NCI-H1417 treated with DMSO at 0.1 percent for 48 hours (cell line): Measurements from ENCODE around the gene SARDH.
A peak's percentile ranks its signal among the peaks of the same experiment; 100 is the strongest.
"Not testable (repeated sequence)": the region's sequence is repeated elsewhere in the genome, so short reads cannot be mapped to it uniquely, and the experiment has no call there.

Experiments
- DNase-seq: peaks from one replicate; lab custom pipeline; 2025; lab: John Stamatoyannopoulos, UW

The SARDH gene

GRCh38 chr9:133760713-133761290 is 22.6 kb upstream of the SARDH start:
- no peak for DNase-seq

GRCh38 chr9:133759946-133760345 is 21.8 kb upstream of the SARDH start:
- no peak for DNase-seq

- DNase-seq: no peak
These were observed 21.2 kb upstream of the SARDH start for GRCh38 chr9:133759146-133759900.

- DNase-seq: no peak
These were observed 20.1 kb upstream of the SARDH start for GRCh38 chr9:133758228-133758627.

GRCh38 chr9:133754688-133755227 is 16.6 kb upstream of the SARDH start:
- no peak for DNase-seq

GRCh38 chr9:133754187-133754586 is 16.0 kb upstream of the SARDH start:
- no peak for DNase-seq

DNA sequence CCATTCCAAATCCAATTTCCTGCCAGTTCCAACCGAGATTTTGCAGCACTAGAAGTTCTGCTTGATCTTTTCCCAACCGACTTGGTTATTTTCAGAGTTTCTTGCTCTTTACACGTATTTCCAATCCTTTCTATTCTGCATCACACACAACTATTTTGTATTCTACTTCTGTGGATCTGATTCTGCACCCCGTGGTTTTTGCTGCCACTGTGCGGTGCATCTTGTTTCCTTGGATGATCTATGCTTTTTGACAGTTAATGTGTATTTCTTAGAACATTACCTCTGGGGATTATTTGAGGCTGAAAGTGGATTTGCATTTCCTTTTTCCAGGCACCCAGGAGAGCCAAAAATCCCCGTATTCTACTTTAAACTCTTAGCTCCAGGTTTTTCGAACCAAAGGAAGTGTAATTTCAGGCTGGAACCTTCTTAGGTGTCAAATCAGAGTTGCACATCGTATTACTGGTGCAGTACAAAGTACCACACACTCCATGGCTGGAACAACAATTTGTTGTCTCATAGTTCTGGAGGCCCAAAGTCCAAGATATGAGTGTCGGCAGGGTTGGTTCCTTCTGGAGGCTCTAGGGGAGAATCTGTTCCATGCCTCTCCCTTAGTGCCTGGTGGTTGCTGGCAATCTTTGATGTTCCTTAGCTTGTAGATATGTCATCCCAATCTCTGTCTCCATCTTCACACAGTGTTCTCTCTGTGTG is 14.7 kb upstream of the SARDH start:
- DNase-seq: no peak

DNA sequence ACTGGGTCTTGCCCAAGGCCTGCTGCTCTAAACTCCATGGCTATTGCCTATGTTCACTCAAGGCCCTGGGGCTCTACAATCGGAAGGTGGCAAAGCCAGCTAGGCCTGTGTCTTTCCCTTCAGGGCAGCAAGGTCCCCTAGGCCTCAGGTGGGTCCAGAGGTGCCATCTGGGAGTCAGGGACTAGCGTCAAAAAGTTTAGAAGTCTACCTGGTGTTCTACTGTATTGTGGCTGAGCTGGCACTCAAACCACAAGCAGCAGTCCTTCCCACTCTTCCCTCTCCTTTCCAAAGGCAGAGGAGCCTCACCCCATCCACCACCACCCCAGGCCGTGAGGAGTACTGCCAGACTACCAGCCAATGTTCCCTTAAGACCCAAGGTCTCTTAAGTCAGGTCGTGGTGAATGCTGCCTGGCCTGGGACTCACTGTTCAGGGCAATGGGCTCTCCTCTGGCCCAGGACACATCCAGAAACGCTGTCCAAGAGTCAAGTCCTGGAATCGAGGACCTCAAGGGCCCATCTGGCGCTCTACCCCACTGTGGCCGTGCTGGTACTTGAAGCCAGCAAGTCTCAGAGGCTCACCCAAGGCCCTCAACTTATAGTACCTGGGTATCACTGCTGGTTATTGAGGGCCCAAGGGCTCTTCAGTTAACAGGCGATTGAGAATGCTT is 13.0 kb upstream of the SARDH start:
- DNase-seq: no peak

- DNase-seq: no peak
These were observed 9.2 kb upstream of the SARDH start for GRCh38 chr9:133747309-133747708.

GRCh38 chr9:133744528-133744927 is 6.4 kb upstream of the SARDH start:
- not testable (repeated sequence) for DNase-seq

DNA sequence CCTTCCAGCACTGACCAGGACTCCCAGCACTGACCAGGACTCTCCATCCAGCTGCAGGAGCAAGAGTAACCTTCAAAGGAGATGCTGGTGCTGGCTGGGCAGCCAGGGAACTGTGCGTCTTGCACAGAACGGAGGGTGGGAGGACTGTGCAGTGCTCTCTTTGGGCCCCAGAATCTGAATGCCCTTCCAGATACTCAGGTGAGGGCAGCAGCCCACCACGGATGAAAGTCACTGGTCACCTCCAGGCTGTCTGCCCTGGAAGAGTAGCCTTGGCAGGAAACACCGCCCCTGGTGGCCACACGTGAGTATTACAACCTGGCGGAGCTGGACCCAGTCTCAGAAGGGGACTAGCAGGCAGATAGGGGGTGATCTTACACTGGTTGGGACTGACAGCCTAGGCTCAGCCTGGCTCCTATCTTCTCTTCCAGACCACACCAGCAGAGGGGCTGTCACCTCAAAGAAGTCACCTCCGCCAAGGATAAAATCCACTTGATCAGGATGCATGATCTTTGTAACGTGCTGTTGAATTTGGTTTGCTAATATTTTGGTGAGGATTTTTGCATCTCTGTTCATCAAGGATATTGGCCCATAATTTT is 4.8 kb upstream of the SARDH start:
- DNase-seq: peak; percentile 65

DNA sequence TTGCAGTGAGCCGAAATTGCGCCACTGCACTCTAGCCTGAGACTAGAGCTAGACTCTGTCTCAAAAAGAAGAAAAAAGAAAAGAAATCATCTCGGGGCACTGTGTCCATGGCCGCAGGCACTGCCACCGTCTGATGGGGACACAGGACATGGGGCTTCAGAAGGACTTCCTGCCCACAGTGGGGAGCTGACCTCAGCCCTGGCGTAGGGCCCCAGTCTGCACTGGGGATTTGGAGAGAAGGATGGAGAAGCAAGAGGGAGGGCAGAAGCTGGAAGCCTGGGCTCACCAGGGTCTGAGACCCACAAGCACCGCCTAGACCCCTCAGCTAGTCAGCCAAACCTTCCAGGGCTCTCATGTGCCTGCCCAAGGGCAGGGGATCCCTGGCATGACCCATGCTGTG is 4.1 kb upstream of the SARDH start:
- no peak for DNase-seq

DNA sequence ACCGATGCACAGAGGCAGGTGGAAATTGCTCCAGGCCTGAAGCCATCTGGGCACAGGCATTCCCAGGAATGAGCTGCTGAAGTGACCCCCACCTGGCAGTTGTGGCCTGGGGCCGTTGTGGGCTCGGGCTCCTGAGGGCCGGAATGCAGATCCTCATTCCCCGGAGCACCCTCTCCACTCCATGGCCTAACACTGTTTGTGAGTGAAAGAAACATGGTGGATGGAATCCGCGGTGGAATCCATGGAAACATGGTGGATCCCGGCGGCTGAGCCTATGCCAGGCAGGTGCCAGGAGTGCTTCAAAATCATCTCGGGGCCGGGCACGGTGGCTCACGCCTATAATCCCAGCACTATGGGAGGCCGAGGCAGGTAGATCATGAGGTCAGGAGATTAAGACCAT is 3.6 kb upstream of the SARDH start:
- DNase-seq: no peak

DNA sequence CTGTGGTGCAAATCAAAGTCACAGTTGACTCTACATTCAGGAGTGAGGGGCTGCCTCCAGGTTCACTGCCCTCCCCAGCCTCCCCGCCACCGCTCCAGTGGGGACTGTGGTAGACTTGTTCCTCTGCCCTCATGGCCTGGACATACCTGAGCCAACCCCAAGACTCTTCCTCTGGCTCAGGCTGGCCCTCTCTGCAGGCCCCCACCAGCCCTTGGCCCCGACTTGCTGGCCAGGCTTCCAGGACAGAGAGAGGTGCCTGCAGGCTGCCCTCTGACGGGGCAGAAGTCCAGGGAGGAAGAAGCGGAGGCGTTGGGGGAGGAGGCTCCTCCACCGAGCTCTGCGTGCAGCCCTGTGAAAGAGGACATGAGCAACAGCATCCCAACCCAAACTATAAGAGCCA is 2.8 kb upstream of the SARDH start:
- no peak for DNase-seq

DNA sequence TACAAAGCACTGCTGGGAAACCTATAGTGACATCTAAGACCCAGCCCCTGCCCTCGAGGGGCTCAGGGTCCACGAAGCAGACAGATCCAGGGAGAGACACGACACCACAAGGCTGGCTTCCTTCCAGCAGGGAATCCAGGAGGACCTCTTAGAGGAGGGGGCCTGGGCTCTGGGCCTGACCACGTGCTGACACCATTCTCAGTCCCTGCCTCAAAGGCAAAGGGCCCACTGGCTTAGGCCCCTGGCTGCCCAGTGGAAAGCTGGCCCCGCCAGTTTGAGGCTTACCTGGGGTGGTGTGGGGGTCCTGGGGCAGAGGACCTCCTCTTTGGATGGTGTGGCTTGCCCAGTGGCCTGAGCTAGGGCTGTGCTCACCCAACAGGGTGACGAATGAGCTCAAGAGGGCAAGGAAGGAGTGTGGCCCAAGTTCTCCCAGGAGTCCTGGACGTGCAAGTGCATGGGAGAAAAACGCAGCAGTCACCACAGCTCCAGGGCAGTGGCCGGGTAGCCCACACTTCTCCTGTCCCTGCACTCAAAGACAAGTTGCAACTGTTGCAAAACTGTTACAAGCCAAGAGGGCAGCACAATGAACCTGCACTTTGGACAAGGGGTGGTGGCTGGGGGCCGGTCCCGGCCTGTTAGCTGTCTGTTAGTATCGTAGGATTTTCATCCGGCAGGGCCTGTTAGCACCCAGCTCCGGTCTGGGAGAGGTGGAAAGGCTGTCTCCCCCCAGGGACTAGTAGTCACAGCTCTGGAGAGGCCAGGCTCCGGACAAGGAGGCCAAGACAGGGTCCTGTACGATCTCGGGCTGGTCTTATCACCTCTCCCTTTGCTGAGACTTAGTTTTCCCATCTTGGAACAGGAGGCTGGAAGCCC is 1.5 kb upstream of the SARDH start:
- DNase-seq: no peak

DNA sequence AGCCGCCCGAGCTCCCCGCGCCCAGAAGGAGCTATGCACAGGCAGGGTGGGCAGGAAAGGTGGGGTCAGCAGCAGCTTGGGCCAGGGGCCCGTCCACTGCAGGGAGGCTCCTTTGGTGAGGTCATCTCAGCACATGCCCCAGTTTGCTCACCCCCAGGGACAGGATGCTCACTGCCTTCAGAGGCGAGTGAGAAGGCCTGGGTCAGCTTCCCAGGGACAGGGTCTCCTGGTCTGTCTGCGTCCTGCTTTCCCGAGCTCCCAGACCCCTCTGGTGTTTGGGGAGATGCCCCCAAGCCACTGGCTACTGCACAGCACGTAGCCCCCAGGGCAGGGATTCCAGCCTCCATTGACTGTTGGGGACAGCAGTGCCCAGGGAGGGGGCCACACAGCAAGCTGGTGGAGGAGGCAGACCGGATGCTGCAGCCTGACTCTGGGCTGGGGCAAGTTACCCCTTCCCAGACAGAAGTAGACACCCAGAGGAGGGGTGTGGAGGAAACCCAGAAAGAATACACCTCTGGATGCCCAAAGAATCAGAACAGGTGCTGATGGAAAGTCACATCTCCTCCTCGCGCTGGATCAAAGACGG is 581 bp upstream of the SARDH start:
- DNase-seq: no peak

DNA sequence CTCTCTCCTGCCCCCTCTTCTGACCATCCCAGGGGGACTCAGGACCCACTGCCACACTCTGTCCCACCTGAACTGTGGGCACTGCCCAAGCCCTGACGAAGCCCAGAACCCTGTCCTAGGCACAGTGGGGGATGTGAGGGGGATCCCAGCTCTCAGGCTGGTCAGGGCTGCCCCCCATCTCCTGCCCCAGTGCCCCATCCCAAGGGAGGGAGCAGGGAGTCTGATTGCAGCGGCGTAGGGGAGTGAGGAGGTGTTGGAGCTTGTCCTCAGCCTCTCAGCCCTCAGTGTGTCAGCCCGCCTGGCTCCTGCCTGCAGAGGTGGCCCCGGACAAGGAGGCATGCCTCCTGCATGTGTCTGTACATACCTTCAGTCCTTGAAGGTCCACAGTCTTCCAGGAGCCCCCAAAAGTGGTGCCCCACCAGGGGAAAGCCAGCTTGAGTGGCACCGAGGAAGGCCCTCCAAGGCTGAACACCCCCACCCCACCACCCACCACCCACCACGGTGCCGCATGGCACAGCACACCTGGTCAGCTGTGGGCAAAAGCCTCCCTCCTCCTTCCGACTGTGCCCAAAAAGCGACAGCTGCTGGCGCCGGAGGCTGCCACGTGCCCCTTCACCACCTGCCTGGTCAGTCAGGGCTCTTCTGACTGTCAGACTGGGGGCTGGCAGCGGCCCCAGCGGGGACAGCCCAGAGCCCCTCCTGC is 930 bp downstream of the SARDH start:
- peak; percentile 27 for DNase-seq

DNA sequence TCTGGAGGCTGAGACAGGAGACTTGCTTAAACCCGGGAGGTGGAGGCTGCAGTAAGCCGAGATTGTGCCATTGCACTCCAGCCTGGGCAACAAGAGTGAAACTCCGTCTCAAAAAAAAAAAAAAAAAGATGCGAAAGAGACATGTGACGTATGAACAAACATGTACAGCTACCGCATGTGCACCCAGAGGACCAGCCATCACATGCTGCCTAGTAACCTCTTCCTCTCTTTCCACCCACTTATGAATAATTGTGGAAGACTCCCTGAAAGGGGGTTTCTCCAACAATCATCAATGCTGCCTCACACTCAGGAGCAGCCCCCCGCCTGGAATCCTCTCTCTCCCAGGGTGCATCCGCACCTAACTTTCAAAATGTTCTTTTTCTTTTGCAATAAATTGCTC is 2.2 kb downstream of the SARDH start:
- no peak for DNase-seq

DNA sequence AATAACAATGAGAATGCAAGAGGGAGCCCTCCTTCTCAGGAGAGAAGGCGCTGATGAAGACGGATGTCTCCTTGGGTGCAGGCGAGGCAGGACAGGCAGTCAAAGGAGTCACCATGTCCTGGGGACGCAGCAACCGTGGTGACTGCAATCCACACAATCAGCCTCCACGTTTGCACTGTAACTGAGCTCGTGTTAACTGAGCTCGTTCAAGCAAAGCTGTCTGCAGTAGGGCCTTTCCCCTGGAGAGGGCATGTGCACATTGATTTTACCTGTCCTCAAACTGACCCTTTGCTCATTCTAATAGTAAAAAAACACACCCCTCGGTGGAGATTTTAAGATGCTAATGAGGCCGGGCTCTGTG is 2.8 kb downstream of the SARDH start:
- DNase-seq: no peak
